Calu3 (cell line): ENCODE results near the gene DND1. TPM values are rescaled to one million over a fixed set of nuclear protein-coding genes. Genes with fewer than 3 reads are reported as not detected.
A peak's percentile ranks its signal among the peaks of the same experiment; 100 is the strongest.

Source experiments
- BruUV-seq: library from RNA; stranded (reverse); fragments of 400-500 nt; replicated peaks from 2 replicates; lab custom pipeline; 2021; lab: Mats Ljungman, UMichigan
- CTCF ChIA-PET: fragments of 300-600 bp; sonication (Branson Sonifier 250); formaldehyde crosslinking; loops from one replicate; lab custom pipeline; 2022; ENCODE audit warnings: antibody characterized with exemption; lab: Charles Lee
- DNase-seq: peaks from one replicate; pipeline ENCODE4 v3.0.0; 2022
- H3K27ac Mint-ChIP-seq: one replicate; pipeline ENCODE4 v1.8.0; 2022; ENCODE audit warnings: mixed read lengths; ENCODE audit not compliant: unreplicated experiment
- H3K27me3 Mint-ChIP-seq: one replicate; pipeline ENCODE4 v1.8.0; 2022; ENCODE audit warnings: mixed read lengths; ENCODE audit not compliant: unreplicated experiment
- H3K36me3 Mint-ChIP-seq: one replicate; pipeline ENCODE4 v1.8.0; 2022; ENCODE audit warnings: mild to moderate bottlenecking, moderate library complexity, mixed read lengths; ENCODE audit not compliant: insufficient read depth, unreplicated experiment
- H3K4me1 Mint-ChIP-seq: one replicate; pipeline ENCODE4 v1.8.0; 2022; ENCODE audit warnings: mild to moderate bottlenecking, low read depth, mixed read lengths; ENCODE audit not compliant: unreplicated experiment
- H3K4me3 Mint-ChIP-seq: one replicate; pipeline ENCODE4 v1.8.0; 2022; ENCODE audit warnings: mild to moderate bottlenecking, low read depth, moderate library complexity, mixed read lengths; ENCODE audit not compliant: unreplicated experiment
- H3K9me3 Mint-ChIP-seq: one replicate; pipeline ENCODE4 v1.8.0; 2022; ENCODE audit warnings: low read depth, mixed read lengths; ENCODE audit not compliant: unreplicated experiment
- intact Hi-C: fragments of 100-400 bp; cut with micrococcal nuclease; formaldehyde crosslinking; loops from one replicate; pipeline ENCODE4 v1.10.0; 2022; ENCODE audit not compliant: unreplicated experiment
- total RNA-seq: library from RNA; stranded (reverse); gene quantifications from 2 replicates; pipeline ENCODE4 v1.2.3, GENCODE V29; 2022
- TF ChIP-seq, protein P1 (sequence below): fragments of 200-600 bp; IDR thresholded peaks from one replicate; pipeline ENCODE4 v1.8.0; 2022; ENCODE audit warnings: antibody characterized with exemption; ENCODE audit not compliant: unreplicated experiment

DND1 gene
- total RNA-seq, 1 experiment from 2014 or later, result 2.9 TPM

DNA sequence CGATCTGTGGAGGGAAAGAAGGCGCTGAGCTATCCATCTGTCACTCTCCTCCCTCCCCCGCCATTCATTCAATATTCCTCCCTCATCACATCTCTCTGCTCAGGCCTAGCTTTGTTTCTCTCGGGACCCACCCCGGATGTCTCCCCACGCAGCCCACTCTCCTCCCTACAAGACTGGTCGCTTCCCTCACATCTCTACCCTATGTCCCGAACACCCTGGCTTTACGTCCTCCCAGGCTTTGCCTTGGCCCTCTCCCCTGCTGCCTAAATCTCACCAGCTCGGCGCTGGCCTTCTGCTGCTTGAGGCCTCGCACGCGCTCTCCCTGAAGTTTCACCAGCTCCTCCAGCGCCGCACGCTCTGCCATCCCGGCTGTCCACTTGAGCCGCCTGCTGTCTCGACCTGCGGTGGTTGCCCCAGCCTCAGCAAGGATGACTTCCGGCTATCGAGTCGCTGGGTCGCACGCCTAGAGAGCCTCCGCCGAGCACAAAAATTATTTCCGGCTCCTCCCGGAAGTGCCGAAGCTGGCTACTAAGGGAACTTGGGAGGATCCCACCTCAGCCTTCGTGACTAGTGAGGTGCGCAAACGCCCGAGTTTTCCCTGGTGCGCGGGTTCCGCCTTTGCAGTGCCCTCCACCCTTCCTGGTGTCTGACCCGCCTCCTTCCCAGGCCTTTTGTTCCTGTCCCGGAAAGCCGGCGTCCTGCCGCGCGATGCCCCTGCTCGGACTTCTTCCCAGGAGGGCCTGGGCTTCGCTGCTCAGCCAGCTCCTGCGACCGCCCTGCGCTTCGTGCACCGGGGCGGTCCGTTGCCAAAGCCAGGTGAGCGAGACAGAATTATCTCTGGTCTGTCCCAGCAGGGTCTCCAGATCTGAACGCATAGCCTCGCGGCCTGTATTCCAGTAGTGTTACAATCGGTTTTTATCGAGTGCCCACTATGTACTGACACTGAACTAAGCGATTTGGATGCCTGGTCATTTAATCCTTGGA is 17.9 kb upstream of the DND1 start, which contains the start of the genes HARS1 and HARS2:
Gene HARS1 (minus strand): TSS at position 430 of the 984 bp plus-strand sequence. CDS start 66 bp downstream, at position 364.
Gene HARS2 (plus strand): TSS at position 515 of the 984 bp plus-strand sequence. CDS start 194 bp downstream, at position 709.
- peak within 1 kb of the TSS; percentile 73 for H3K27ac Mint-ChIP-seq
- H3K4me1 Mint-ChIP-seq, result no peaks in the 10 kb centered on the region
- peaks cover 52% of the 10 kb centered on the region for H3K36me3 Mint-ChIP-seq
- DNase-seq, result peak; percentile 93
- no TSS peak for BruUV-seq
- no peaks in the 10 kb centered on the region for H3K27me3 Mint-ChIP-seq
- intact Hi-C loops, result loop anchor here (1.0 kb wide), 1 partner anchor 27 kb away; the partner anchor contains the start of gene WDR55
- CTCF ChIA-PET, result interaction anchor here (0.5 to 1.8 kb wide), 9 partner anchors 9 to 873 kb away, joined by 3 to 9 read pairs (median 4); partner anchors contain the start of genes IK, NDUFA2, TMCO6 and ZMAT2
- TF ChIP-seq, protein P1, sequence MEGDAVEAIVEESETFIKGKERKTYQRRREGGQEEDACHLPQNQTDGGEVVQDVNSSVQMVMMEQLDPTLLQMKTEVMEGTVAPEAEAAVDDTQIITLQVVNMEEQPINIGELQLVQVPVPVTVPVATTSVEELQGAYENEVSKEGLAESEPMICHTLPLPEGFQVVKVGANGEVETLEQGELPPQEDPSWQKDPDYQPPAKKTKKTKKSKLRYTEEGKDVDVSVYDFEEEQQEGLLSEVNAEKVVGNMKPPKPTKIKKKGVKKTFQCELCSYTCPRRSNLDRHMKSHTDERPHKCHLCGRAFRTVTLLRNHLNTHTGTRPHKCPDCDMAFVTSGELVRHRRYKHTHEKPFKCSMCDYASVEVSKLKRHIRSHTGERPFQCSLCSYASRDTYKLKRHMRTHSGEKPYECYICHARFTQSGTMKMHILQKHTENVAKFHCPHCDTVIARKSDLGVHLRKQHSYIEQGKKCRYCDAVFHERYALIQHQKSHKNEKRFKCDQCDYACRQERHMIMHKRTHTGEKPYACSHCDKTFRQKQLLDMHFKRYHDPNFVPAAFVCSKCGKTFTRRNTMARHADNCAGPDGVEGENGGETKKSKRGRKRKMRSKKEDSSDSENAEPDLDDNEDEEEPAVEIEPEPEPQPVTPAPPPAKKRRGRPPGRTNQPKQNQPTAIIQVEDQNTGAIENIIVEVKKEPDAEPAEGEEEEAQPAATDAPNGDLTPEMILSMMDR, result no peak
- H3K9me3 Mint-ChIP-seq, result no peaks in the 10 kb centered on the region
- peak within 1 kb of the TSS; percentile 93 for H3K4me3 Mint-ChIP-seq

DNA sequence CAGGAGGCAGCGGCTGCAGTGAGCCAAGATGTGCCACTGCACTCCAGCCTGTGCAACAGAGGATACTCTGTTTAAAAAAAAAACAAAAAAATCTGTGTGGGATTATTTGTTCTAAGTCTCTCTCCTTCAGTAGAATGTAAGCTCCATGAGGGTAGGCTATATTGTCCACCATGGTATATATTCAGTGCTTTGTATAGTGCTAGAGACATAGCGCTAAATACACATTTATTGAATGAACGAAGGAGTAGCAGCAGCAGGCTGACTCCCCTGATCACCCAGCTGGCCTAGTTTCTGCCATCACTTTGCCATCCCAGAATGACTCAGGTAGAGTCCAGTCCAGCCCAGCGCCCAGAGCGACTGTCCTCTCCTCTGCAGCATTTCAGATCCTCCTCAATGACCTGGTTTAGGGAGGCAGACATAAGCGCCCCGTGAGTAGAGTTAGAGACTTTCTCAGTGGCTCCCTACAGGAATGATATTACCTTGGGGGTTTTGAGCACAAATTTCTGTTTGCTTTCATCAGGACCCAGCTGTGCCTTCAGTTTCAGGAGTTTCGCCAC is 17.1 kb upstream of the DND1 start:
- no peaks in the 10 kb centered on the region for H3K27me3 Mint-ChIP-seq
- peak overlapping the region; percentile 93 for H3K4me3 Mint-ChIP-seq
- TF ChIP-seq, protein P1, result no peak

DNA sequence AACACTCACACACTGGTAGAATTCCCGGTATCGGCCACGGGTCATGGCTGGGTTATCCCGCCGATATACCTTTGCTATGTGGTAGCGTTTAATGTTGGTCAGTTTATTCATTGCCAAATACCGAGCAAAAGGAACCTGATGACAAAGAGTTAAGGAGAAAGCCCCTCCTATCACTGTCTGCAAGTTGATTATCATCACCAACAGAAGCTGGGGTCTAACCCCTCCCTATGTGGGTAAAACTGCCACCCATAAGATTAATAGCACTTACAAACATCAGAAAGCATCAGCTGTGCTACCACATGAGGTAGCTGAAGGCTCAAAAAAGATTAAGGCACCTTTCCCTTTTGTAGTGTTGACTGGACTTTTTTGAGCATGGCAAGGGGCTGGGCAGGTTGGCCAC is 5.6 kb upstream of the DND1 start:
- Mint-ChIP-seq H3K4me3 (no peak overlapping the region), H3K9me3 (no peaks in the 10 kb centered on the region), H3K4me1 (no peaks in the 10 kb centered on the region), H3K27me3 (no peaks in the 10 kb centered on the region), H3K36me3 (peaks cover 39% of the 10 kb centered on the region), H3K27ac (no peak overlapping the region)
- TF ChIP-seq, protein P1, result no peak
- intact Hi-C loops, result no loop called here
- BruUV-seq, result no TSS peak
- DNase-seq, result no peak
- CTCF ChIA-PET, result no interaction called here

More for the DNA sequence above, 17.1 kb upstream of the DND1 start:
- Mint-ChIP-seq H3K4me1 (no peaks in the 10 kb centered on the region), H3K9me3 (no peaks in the 10 kb centered on the region), H3K36me3 (peaks cover 50% of the 10 kb centered on the region), H3K27ac (peak overlapping the region; percentile 73)
- BruUV-seq, result TSS peak; percentile 49
- intact Hi-C loops, result no loop called here
- no peak for DNase-seq
- CTCF ChIA-PET, result interaction anchor here (0.5 to 1.8 kb wide), 7 partner anchors 10 to 874 kb away, joined by 3 to 9 read pairs (median 4); partner anchors contain the start of genes IK, NDUFA2, TMCO6 and ZMAT2

DNA sequence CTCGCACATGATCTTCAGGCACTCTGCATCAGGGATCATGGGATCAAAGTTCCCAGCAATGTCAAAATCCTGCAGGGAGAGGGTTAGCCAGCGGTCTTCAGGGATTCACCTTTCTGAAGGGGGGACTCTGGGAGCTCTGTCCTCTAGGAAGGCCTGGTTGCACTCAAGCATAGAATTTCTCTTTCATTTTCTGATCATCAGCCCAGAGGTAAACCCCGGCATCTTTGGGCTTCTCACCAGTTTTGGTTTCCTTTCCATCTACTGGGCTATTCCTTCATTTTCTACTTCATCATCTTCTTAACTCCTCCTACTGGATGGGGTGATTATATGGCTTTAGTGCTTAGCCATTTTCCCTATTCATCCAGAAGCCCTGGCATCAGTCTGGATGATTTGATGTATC is 4.6 kb upstream of the DND1 start:
- CTCF ChIA-PET, result no interaction called here
- H3K4me3 Mint-ChIP-seq, result no peak overlapping the region
- no peak overlapping the region for H3K27ac Mint-ChIP-seq
- no peaks in the 10 kb centered on the region for H3K27me3 Mint-ChIP-seq
- DNase-seq, result no peak
- intact Hi-C loops, result no loop called here
- no peaks in the 10 kb centered on the region for H3K4me1 Mint-ChIP-seq
- H3K36me3 Mint-ChIP-seq, result peaks cover 45% of the 10 kb centered on the region
- TF ChIP-seq, protein P1, result no peak
- no TSS peak for BruUV-seq
- no peaks in the 10 kb centered on the region for H3K9me3 Mint-ChIP-seq
